A549 treated with dexamethasone at 1 μM for 4 hours (cell line): ENCODE measurements around the gene DCUN1D2. TPM values are rescaled to one million over a fixed set of nuclear protein-coding genes. Genes with fewer than 3 reads are reported as not detected.

ENCODE experiments used
- total RNA-seq: library from RNA; stranded (reverse); fragments of 200-300 nt; extraction: Qiagen RNA extraction; gene quantifications from 5 replicates; pipeline ENCODE4 v1.2.3, GENCODE V29; 2022

DCUN1D2 gene
- total RNA-seq = 7.2 to 10.7 TPM (median 10.4 TPM) in 5 replicates

GRCh38 chr13:113490496-113491417 lies at the start of gene DCUN1D2:
TSS of gene DCUN1D2 (minus strand) at chr13:113490711. CDS start at chr13:113490669, 42 bp downstream.

GRCh38 chr13:113452942-113453901 lies 37.3 kb downstream of the DCUN1D2 start, which contains the start of gene ADPRHL1:
TSS of gene ADPRHL1 (minus strand) at chr13:113453488. CDS start at chr13:113453437, 51 bp downstream.

Other genes with a start within 250 kb of the DCUN1D2 start
- 71.5 to 96.8 TPM (median 94.8 TPM) in 5 replicates for gene LAMP1, start 193.5 kb downstream of the DCUN1D2 start, total RNA-seq
- 1.9 to 2.2 TPM (median 2.0 TPM) in 5 replicates for gene GRTP1, start 126.6 kb downstream of the DCUN1D2 start, total RNA-seq
- 14.8 to 17.4 TPM (median 16.5 TPM) in 5 replicates for gene ADPRHL1, start 37.2 kb downstream of the DCUN1D2 start, total RNA-seq
- gene TFDP1, start 94.0 kb upstream of the DCUN1D2 start, total RNA-seq = 88.7 to 105 TPM (median 101 TPM) in 5 replicates
- not detected in 5 replicates for gene ATP4B, start 167.5 kb upstream of the DCUN1D2 start, total RNA-seq
- gene GRK1, start 176.5 kb upstream of the DCUN1D2 start, total RNA-seq = 0.03 TPM in 1 of 5 replicates, not detected in the others